D721Med (cell line): ENCODE data around the gene ITPR2.

Experiments used
- DNase-seq: peaks from one replicate; pipeline ENCODE4 v3.0.0; 2011; ENCODE audit warnings: low spot score; ENCODE audit not compliant: insufficient read length
- FAIRE-seq: peaks from 2 replicates; lab custom pipeline; 2011; peaks lifted over from hg19 to GRCh38; lab: Jason Lieb, UNC
- TF ChIP-seq, protein P1 (sequence below): IDR thresholded peaks from 2 replicates; pipeline ENCODE4 v1.5.1; 2012; ENCODE audit warnings: mild to moderate bottlenecking, control low read depth; ENCODE audit not compliant: insufficient read depth; ENCODE audit errors: missing control alignments

The ITPR2 gene

DNA sequence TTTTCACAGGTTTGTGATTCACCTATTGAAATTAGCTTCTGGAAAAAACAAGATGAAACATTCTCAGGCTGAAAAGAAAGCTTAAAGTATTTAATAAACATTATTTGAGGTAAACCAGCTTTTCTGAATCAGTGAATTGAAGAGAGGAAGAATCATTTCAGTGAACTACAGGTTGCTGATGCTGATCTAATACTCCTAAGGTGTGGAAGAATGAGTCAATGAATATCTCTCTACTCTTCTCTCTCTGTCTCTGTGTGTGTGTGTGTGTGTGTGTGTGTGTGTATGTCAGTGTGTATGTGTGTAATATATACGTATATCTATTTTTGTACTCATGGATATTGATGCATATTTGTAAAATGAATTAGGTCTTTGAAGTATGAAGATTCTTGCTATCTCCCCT is 325.4 kb downstream of the ITPR2 start:
- TF ChIP-seq, protein P1, sequence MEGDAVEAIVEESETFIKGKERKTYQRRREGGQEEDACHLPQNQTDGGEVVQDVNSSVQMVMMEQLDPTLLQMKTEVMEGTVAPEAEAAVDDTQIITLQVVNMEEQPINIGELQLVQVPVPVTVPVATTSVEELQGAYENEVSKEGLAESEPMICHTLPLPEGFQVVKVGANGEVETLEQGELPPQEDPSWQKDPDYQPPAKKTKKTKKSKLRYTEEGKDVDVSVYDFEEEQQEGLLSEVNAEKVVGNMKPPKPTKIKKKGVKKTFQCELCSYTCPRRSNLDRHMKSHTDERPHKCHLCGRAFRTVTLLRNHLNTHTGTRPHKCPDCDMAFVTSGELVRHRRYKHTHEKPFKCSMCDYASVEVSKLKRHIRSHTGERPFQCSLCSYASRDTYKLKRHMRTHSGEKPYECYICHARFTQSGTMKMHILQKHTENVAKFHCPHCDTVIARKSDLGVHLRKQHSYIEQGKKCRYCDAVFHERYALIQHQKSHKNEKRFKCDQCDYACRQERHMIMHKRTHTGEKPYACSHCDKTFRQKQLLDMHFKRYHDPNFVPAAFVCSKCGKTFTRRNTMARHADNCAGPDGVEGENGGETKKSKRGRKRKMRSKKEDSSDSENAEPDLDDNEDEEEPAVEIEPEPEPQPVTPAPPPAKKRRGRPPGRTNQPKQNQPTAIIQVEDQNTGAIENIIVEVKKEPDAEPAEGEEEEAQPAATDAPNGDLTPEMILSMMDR: no peak
- FAIRE-seq (no peak), DNase-seq (no peak)

DNA sequence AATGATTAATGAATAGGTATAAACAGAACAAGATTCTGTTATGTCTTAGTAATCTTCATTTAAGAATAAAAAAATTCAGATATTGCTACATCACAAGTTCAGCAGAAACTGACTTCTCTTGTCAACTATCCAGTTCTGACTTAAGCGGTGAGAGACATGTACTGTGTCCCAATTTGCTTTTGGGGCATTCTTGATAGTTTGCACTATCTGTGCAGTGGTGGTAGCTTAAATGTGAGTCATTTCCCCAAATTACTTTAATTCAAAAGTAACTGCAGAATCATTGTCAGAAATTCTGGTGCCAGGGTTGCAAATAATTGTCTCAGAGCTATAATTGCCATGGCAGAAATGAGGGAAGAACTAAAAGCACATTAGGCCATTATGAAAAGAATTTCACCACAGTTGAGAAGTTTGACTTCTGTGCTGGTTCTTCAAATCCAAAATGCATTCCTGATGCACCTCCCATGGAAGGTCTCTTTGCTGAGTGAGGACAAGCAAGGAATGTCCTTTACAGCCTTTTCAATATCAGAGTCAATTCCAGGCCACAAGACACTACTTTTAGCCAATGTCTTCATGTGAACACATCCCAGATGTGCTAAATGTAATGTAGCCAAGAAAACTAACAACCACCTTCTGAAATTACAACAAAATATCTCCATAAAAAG is 332.9 kb downstream of the ITPR2 start:
- FAIRE-seq (no peak), DNase-seq (no peak)
- TF ChIP-seq, protein P1: no peak

DNA sequence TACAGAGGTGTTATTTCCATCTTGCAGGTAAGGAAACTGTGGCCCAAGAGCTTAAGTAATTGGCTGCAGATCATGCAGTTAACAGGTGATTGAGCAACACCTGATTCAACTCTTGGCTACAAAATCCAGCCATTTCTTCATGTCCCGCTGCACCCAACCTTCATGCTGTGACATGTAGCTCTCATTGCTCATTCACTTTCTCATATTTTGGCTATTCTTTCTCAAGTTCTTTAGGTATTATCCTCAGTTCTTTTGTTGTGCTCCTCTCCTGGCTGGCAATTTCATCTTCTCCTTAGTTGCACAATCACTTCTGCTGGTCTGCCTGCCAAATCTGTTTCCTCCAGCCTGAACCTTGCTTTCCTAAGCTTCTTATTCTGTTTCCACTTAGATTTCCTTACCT is 336.8 kb downstream of the ITPR2 start:
- no peak for FAIRE-seq
- no peak for DNase-seq
- TF ChIP-seq, protein P1: no peak

DNA sequence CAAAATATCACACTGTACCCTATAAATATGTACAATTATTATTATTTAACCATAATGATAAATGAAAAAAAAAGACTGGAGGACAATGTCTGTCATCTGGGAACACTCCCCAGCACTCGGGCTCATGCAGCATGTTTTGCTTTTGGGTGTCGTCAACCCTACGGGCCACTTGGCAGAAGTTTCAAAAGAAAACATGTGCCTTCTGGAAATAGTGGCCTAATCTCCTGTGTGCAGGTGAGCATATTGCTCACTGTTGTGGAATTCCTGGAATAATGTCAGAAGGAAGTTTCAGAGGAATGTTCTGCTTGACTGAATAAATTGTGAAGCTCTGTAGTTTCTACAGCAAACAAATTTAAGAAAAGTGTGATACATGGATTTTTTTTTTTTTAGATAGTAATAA is 339.3 kb downstream of the ITPR2 start:
- FAIRE-seq (no peak), DNase-seq (no peak)
- TF ChIP-seq, protein P1: no peak

DNA sequence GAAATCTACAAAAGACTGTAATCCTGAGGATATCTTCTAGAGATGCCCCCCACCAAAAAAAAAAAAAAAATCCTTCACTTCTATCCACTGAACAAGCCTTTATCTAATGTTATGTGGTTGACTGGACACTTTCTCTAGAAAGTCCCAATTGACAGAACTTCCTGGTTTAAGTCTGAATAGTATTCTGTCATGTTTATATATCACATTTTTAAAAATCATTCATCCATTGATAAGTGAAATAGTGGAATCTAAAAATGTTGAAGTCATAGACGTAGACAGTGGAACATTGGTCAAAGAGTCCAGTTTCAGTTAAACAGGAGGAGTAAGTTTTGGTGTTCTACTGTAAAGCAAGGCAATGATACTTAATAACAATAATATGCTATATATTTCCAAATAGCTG is 340.6 kb downstream of the ITPR2 start:
- TF ChIP-seq, protein P1: no peak
- DNase-seq (no peak), FAIRE-seq (no peak)

DNA sequence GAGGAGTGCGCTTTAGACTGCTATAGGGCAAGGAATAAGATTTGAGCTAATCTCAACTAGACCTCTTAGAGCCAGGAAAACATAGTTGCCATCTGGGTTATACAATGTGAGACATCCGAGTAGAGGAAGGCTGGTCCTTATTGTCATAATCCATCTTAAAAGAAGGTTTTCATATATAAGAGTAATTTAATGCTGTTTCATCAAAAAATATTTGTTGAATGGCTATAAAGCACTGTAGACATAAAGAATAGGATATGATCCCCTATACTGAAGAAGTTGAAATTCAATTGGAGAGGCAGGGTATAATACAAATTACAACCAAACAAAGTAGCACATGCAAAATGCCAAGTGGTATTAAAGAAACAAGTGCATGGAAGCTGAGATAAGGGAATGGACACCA is 343.1 kb downstream of the ITPR2 start:
- FAIRE-seq: no peak
- no peak for DNase-seq
- TF ChIP-seq, protein P1: no peak

DNA sequence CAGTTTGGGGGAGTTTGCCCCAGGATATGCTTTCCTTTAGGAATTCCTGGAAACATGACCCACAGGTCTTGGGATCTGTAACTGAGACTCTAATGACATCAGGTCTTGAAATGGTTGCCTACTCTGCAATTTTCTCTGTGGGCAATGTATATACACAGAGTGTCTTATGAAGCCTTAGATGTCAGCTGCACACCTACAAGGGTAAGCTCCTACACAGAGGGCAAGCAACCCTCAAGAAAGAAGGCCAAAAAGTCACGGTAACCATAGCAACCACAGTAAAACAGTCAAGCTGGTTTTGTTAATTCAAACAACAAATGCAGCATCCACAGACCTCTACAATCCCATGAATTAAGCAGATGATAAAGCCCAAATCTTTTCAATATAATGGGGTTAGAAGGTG is 344.6 kb downstream of the ITPR2 start:
- no peak for FAIRE-seq
- DNase-seq: no peak
- TF ChIP-seq, protein P1: no peak
